ENCODE measurements around the gene TEAD3.

TEAD3 gene

DNA sequence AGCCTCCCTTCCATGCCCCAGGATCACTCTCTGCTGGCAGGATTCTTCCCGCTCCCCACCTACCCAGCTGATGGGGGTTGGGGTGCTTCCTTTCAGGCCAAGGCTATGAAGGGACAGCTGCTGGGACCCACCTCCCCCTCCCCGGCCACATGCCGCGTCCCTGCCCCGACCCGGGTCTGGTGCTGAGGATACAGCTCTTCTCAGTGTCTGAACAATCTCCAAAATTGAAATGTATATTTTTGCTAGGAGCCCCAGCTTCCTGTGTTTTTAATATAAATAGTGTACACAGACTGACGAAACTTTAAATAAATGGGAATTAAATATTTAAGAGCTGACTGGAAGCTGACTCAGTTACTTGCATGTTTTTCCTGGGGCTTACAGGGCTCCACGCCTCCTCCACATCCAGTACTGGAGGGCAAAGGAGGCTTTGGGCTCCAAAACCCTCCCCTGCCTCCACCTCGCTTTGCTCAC lies 69.0 kb downstream of the TEAD3 start:
- CTCF ChIA-PET: interaction anchor here (1.3 kb wide), 1 partner anchor 9 kb away, joined by 3 read pairs; no protein-coding TSS in a partner anchor
- POLR2A ChIA-PET: no interaction called here
- DNase-seq (ENCODE audit: extremely low spot score): no peak
- TF ChIP-seq CTCF (IDR thresholded peaks at IDR 0.05; ENCODE audit: control extremely low read depth, extremely low read depth, low read depth, missing control alignments): no peak

DNA sequence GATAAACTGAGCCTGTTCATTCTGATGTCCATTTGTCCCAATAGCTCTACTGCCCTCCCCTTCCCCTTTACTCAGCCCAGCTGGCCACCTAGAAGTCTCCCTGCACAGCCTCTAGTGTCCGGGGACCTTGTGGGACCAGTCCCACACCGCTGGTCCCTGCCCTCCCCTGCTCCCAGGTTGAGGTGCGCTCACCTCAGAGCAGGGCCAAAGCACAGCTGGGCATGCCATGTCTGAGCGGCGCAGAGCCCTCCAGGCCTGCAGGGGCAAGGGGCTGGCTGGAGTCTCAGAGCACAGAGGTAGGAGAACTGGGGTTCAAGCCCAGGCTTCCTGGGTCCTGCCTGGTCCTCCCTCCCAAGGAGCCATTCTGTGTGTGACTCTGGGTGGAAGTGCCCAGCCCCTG lies 69.4 kb downstream of the TEAD3 start:
- ChIA-PET CTCF (interaction anchor here (1.0 to 1.5 kb wide), 3 partner anchors 10 to 130 kb away, joined by 3 read pairs; partner anchors contain the start of gene DEF6), POLR2A (no interaction called here)
- TF ChIP-seq CTCF (IDR thresholded peaks at IDR 0.05; ENCODE audit: control extremely low read depth, extremely low read depth, low read depth, missing control alignments): no peak
- no peak for DNase-seq (ENCODE audit: extremely low spot score)

DNA sequence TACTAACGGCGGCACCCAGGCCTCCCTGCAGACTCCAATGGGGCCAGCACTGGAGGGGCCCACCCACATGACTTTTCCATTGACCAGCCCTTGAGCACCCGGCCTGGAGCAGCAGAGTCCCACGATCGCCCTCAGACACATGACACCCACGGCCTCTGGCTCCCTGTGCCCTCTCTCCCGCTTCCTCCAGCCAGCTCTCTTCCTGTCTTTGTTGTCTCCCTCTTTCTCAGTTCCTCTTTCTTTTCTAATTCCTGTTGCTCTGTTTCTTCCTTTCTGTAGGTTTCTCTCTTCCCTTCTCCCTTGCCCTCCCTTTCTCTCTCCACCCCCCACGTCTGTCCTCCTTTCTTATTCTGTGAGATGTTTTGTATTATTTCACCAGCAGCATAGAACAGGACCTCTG lies 70.8 kb downstream of the TEAD3 start:
- CTCF ChIA-PET: interaction anchor here (1.5 to 2.3 kb wide), 2 partner anchors 21 to 129 kb away, joined by 3 to 7 read pairs; partner anchors contain the start of gene DEF6
- POLR2A ChIA-PET: no interaction called here
- TF ChIP-seq CTCF (IDR thresholded peaks at IDR 0.05; ENCODE audit: control extremely low read depth, extremely low read depth, low read depth, missing control alignments): no peak
- no peak for DNase-seq (ENCODE audit: extremely low spot score)

DNA sequence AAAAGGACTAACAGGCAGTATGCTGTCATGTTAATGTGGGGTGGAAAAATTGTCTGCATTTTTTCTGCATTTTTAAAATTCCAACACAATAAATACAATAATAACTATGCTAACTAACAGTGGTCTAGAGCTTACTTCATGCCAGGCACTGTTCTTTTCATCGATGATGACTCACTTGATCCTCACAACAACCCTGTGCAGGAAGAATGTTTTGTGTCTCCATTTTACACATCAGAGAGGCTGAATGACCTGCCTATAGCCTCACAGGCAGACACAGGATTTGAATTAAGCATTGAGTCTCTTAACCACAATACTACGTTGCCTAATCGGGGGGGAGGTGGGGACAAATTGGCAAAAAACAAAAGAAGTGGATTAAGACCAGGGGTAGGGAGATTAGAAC lies 71.6 kb downstream of the TEAD3 start:
- DNase-seq (ENCODE audit: extremely low spot score): no peak
- TF ChIP-seq CTCF (IDR thresholded peaks at IDR 0.05; ENCODE audit: control extremely low read depth, extremely low read depth, low read depth, missing control alignments): no peak
- ChIA-PET POLR2A (no interaction called here), CTCF (interaction anchor here (2.3 kb wide), 1 partner anchor 22 kb away, joined by 7 read pairs; no protein-coding TSS in a partner anchor)

Data from GM10248 (cell line).